Tibial nerve (tissue), 4 donors: ENCODE data around the gene GLIS2. TPM values are rescaled to one million over a fixed set of nuclear protein-coding genes. Genes with fewer than 3 reads are reported as not detected.

ENCODE experiments used
- DNase-seq, 2 donors: peaks; one replicate each; pipeline ENCODE4 v3.0.0-alpha.2; 2019; ENCODE audit warnings: low spot score in 2 of 2
- H3K27ac ChIP-seq, 4 donors: fragments of 200-600 bp; sonication (generic) in 3 of 4; one replicate each; pipeline ENCODE4 v1.5.1; 2017 to 2019; ENCODE audit warnings: mild to moderate bottlenecking in 1 of 4
- H3K27me3 ChIP-seq, 2 donors: fragments of 200-600 bp; sonication (generic) in 1 of 2; one replicate each; pipeline versions ENCODE4 v1.5.1 to v1.6.0; 2017 to 2019
- H3K36me3 ChIP-seq, 3 donors: fragments of 200-600 bp; sonication (generic); one replicate each; pipeline ENCODE4 v1.5.1; 2018 to 2019
- H3K4me1 ChIP-seq, 4 donors: fragments of 200-600 bp; sonication (generic) in 3 of 4; one replicate each; pipeline ENCODE4 v1.5.1; 2017 to 2019
- H3K4me3 ChIP-seq, 4 donors: fragments of 200-600 bp; sonication (generic) in 3 of 4; one replicate each; pipeline ENCODE4 v1.5.1; 2017 to 2019; ENCODE audit warnings: mild to moderate bottlenecking in 1 of 4, moderate library complexity in 1 of 4
- H3K9me3 ChIP-seq, 4 donors: fragments of 200-600 bp; sonication (generic) in 3 of 4; one replicate each; pipeline ENCODE4 v1.5.1; 2017 to 2019
- CTCF ChIP-seq, 5 experiments: fragments of 200-600 bp in 3 of 5; fragments of 450-650 bp in 2 of 5; sonication (generic) in 3 of 5; IDR thresholded peaks; one replicate each; pipeline ENCODE4 v1.5.1; 2016 to 2019; ENCODE audit warnings: antibody characterized with exemption in 5 of 5, mild to moderate bottlenecking in 3 of 5, moderate library complexity in 2 of 5
- EP300 ChIP-seq, 2 donors: sonication (generic); formaldehyde crosslinking; IDR thresholded peaks; one replicate each; pipeline ENCODE4 v1.6.1; 2017; ENCODE audit warnings: antibody characterized with exemption in 2 of 2, mild to moderate bottlenecking in 1 of 2
- POLR2A ChIP-seq, 2 donors: fragments of 450-650 bp; IDR thresholded peaks; one replicate each; pipeline ENCODE4 v1.6.1; 2017; ENCODE audit warnings: antibody characterized with exemption in 2 of 2, mild to moderate bottlenecking in 2 of 2, moderate library complexity in 2 of 2
- WGBS, 2 donors: methylation state at CpG; one replicate each; pipeline ENCODE4 v1.1.5; 2018; 5-methylcytosine and 5-hydroxymethylcytosine counted together
- total RNA-seq, 4 donors: library from RNA; depleted of rRNA; stranded (reverse); fragments of >200 nt; gene quantifications; one replicate each; pipeline ENCODE4 v1.1.0, GENCODE V29; 2016

The GLIS2 gene
- total RNA-seq, 4 donors from 2014 or later: 9.0 to 11.1 (median 10.8) TPM

GRCh38 chr16:4381072-4381934 lies 65.4 kb downstream of the GLIS2 start:
- WGBS, 2 donors: 89 to 94% methylated on average over 34 to 43 of the region's 59 CpGs
- peaks cover 0 to 97% (median 49%) of the 10 kb centered on the region in 4 donors for H3K4me1 ChIP-seq
- H3K4me3 ChIP-seq: no peak overlapping the region
- TF ChIP-seq EP300 (IDR thresholded peaks at IDR 0.05): no peak
- TF ChIP-seq POLR2A (IDR thresholded peaks at IDR 0.05): no peak
- TF ChIP-seq CTCF (IDR thresholded peaks at IDR 0.05): no peak
- H3K36me3 ChIP-seq: peaks cover 0 to 61% (median 0%) of the 10 kb centered on the region in 3 donors
- DNase-seq: no peak
- no peak overlapping the region for H3K27ac ChIP-seq
- no peaks in the 10 kb centered on the region for H3K27me3 ChIP-seq
- H3K9me3 ChIP-seq: no peaks in the 10 kb centered on the region

GRCh38 chr16:4381935-4382794 lies 66.3 kb downstream of the GLIS2 start:
- H3K27ac ChIP-seq: peak overlapping the region in 2 of 4 donors; percentile 71 to 85
- no peak for DNase-seq
- WGBS, 2 donors: 90 to 93% methylated on average over 34 to 47 of the region's 55 CpGs
- no peaks in the 10 kb centered on the region for H3K27me3 ChIP-seq
- peaks cover 0 to 97% (median 45%) of the 10 kb centered on the region in 4 donors for H3K4me1 ChIP-seq
- no peak for TF ChIP-seq POLR2A (IDR thresholded peaks at IDR 0.05)
- TF ChIP-seq CTCF (IDR thresholded peaks at IDR 0.05): no peak
- TF ChIP-seq EP300 (IDR thresholded peaks at IDR 0.05): no peak
- no peak overlapping the region for H3K4me3 ChIP-seq
- no peaks in the 10 kb centered on the region for H3K9me3 ChIP-seq
- peaks cover 0 to 70% (median 0%) of the 10 kb centered on the region in 3 donors for H3K36me3 ChIP-seq

- peaks cover 0 to 77% (median 0%) of the 10 kb centered on the region in 3 donors for H3K36me3 ChIP-seq
- DNase-seq: no peak
- 71 to 77% methylated on average over 19 of the region's 21 CpGs for WGBS, 2 donors
- H3K9me3 ChIP-seq: no peaks in the 10 kb centered on the region
- peaks cover 0 to 97% (median 39%) of the 10 kb centered on the region in 4 donors for H3K4me1 ChIP-seq
- peak overlapping the region in 2 of 4 donors; percentile 71 to 85 for H3K27ac ChIP-seq
- H3K27me3 ChIP-seq: no peaks in the 10 kb centered on the region
- no peak for TF ChIP-seq POLR2A (IDR thresholded peaks at IDR 0.05)
- peak in 1 of 2 donors; percentile 33 for TF ChIP-seq EP300 (IDR thresholded peaks at IDR 0.05)
- no peak overlapping the region for H3K4me3 ChIP-seq
Observed at GRCh38 chr16:4382795-4383357, 67.0 kb downstream of the GLIS2 start.

- no peak for TF ChIP-seq EP300 (IDR thresholded peaks at IDR 0.05)
- no peak for TF ChIP-seq POLR2A (IDR thresholded peaks at IDR 0.05)
- no peak for TF ChIP-seq CTCF (IDR thresholded peaks at IDR 0.05)
- no peak for DNase-seq
- peak overlapping the region; percentile 42 to 85 (median 63) for H3K27ac ChIP-seq
- no peaks in the 10 kb centered on the region for H3K27me3 ChIP-seq
- no peak overlapping the region for H3K4me3 ChIP-seq
- H3K9me3 ChIP-seq: no peaks in the 10 kb centered on the region
- H3K4me1 ChIP-seq: peaks cover 0 to 97% (median 36%) of the 10 kb centered on the region in 4 donors
- 74 to 77% methylated on average over 12 of the region's 12 CpGs for WGBS, 2 donors
- H3K36me3 ChIP-seq: peaks cover 0 to 85% (median 0%) of the 10 kb centered on the region in 3 donors
Observed at GRCh38 chr16:4383591-4384444, 68.0 kb downstream of the GLIS2 start.
